SK-N-SH (cell line): ENCODE data around the gene SRPK1. TPM values are rescaled to one million over a fixed set of nuclear protein-coding genes. Genes with fewer than 3 reads are reported as not detected.

Experiments used
- CTCF ChIA-PET: fragments of 300-600, 350-600 bp; formaldehyde crosslinking; extraction: SDS; loops from one replicate; lab custom pipeline; 2021; lab: Yijun Ruan, JAX
- POLR2A ChIA-PET: fragments of 350-600 bp; sonication (Branson Sonifier 250); formaldehyde crosslinking; extraction: SDS; loops from one replicate; lab custom pipeline; 2020; ENCODE audit warnings: antibody characterized with exemption, inconsistent platforms; lab: Yijun Ruan, JAX
- DNase-seq: peaks from one replicate; pipeline ENCODE4 v3.0.0; 2012
- H2AFZ ChIP-seq: fragments of 200-600 bp; sonication (generic); 2 replicates; pipeline ENCODE4 v1.8.1; 2016; ENCODE audit warnings: antibody characterized with exemption, mild to moderate bottlenecking, low read depth
- H3F3A ChIP-seq: fragments of 200-600 bp; sonication (generic); replicated peaks from 2 replicates; pipeline ENCODE3; 2016; ENCODE audit warnings: antibody characterized with exemption, mild to moderate bottlenecking; ENCODE audit not compliant: insufficient read depth
- H3K27ac ChIP-seq, 2 experiments: fragments of 200-500 bp in 1 of 2; fragments of 200-600 bp in 1 of 2; sonication (Bioruptor generic) in 1 of 2; sonication (generic), shearing (Covaris generic) in 1 of 2; 2 replicates each; pipeline versions ENCODE4 v1.5.1 to v1.6.1; 2014 to 2016; ENCODE audit warnings: low read depth in 2 of 2, inconsistent platforms in 1 of 2, low read length in 1 of 2, mild to moderate bottlenecking in 1 of 2, mixed read lengths in 1 of 2
- H3K27me3 ChIP-seq: fragments of 200-600 bp; sonication (generic), shearing (Covaris generic); 2 replicates; pipeline ENCODE4 v1.6.1; 2016; ENCODE audit warnings: mixed run types; ENCODE audit not compliant: insufficient read depth
- H3K36me3 ChIP-seq, 2 experiments: fragments of 200-500 bp in 1 of 2; fragments of 200-600 bp in 1 of 2; sonication (Bioruptor generic) in 1 of 2; sonication (generic) in 1 of 2; replicated peaks in 1 of 2; 2 replicates each; pipeline versions ENCODE3 to v1.5.1; 2014 to 2016; ENCODE audit warnings: low read length in 1 of 2, mild to moderate bottlenecking in 1 of 2; ENCODE audit not compliant: insufficient read depth in 2 of 2, control insufficient read depth in 1 of 2
- H3K4me1 ChIP-seq, 2 experiments: fragments of 200-500 bp in 1 of 2; fragments of 200-600 bp in 1 of 2; sonication (Bioruptor generic) in 1 of 2; sonication (generic), shearing (Covaris generic) in 1 of 2; 2 replicates each; pipeline versions ENCODE4 v1.5.1 to v1.6.1; 2014 to 2016; ENCODE audit warnings: low read depth in 1 of 2, low read length in 1 of 2, mixed run types in 1 of 2; ENCODE audit not compliant: insufficient read depth in 2 of 2, control insufficient read depth in 1 of 2
- H3K4me2 ChIP-seq: fragments of 200-600 bp; sonication (generic), shearing (Covaris generic); 2 replicates; pipeline ENCODE4 v1.6.1; 2017; ENCODE audit warnings: mixed run types
- H3K4me3 ChIP-seq, 2 experiments: fragments of 200-500 bp in 1 of 2; fragments of 200-600 bp in 1 of 2; sonication (Bioruptor generic) in 1 of 2; sonication (generic), shearing (Covaris generic) in 1 of 2; 2 replicates each; pipeline versions ENCODE4 v1.5.1 to v1.8.1; 2014 to 2016; ENCODE audit warnings: low read depth in 2 of 2, inconsistent platforms in 1 of 2, low read length in 1 of 2, mild to moderate bottlenecking in 1 of 2, mixed read lengths in 1 of 2, moderate library complexity in 1 of 2
- H3K79me2 ChIP-seq: fragments of 200-600 bp; sonication (generic); 2 replicates; pipeline ENCODE4 v1.8.1; 2017; ENCODE audit warnings: mild to moderate bottlenecking; ENCODE audit not compliant: insufficient read depth
- H3K9ac ChIP-seq: fragments of 200-600 bp; sonication (generic); 2 replicates; pipeline ENCODE4 v1.6.1; 2017; ENCODE audit warnings: mixed run types
- H3K9me2 ChIP-seq: fragments of 200-600 bp; sonication (generic); 2 replicates; pipeline ENCODE4 v1.6.1; 2017; ENCODE audit warnings: mixed run types
- H3K9me3 ChIP-seq: fragments of 200-600 bp; sonication (generic); 2 replicates; pipeline ENCODE4 v1.6.1; 2017; ENCODE audit warnings: mixed run types, mild to moderate bottlenecking, moderate library complexity
- H4K20me1 ChIP-seq: fragments of 200-600 bp; sonication (generic); 2 replicates; pipeline ENCODE4 v1.6.1; 2017; ENCODE audit warnings: mild to moderate bottlenecking, mixed run types; ENCODE audit not compliant: insufficient read depth
- ELF1 ChIP-seq: IDR thresholded peaks from 2 replicates; pipeline ENCODE4 v1.4.0; 2012
- EZH2phosphoT487 ChIP-seq: fragments of 200-600 bp; sonication (generic); IDR thresholded peaks from 2 replicates; pipeline ENCODE4 v1.6.1; 2017; ENCODE audit warnings: low read depth, mixed run types, mild to moderate bottlenecking, antibody characterized with exemption, moderate library complexity, borderline replicate concordance
- FOXJ3 ChIP-seq: sonication (generic); formaldehyde crosslinking; IDR thresholded peaks from 2 replicates; pipeline ENCODE4 v1.5.1; 2020; ENCODE audit warnings: mild to moderate bottlenecking, missing genetic modification reagents
- GABPA ChIP-seq: IDR thresholded peaks from 2 replicates; pipeline ENCODE4 v1.4.0; 2012; ENCODE audit warnings: low read depth, mild to moderate bottlenecking
- GATA2 ChIP-seq: sonication (generic); formaldehyde crosslinking; IDR thresholded peaks from 2 replicates; pipeline ENCODE4 v1.5.0; 2020; ENCODE audit warnings: mild to moderate bottlenecking, missing genetic modification reagents
- IRF3 ChIP-seq: fragments of 150-350 bp; IDR thresholded peaks from 2 replicates; pipeline ENCODE4 v1.6.1; 2016; ENCODE audit warnings: mild to moderate bottlenecking, low read depth, low read length
- NFIC ChIP-seq: IDR thresholded peaks from 2 replicates; pipeline ENCODE4 v1.4.0; 2012; ENCODE audit warnings: borderline replicate concordance
- NRF1 ChIP-seq: IDR thresholded peaks from 2 replicates; pipeline ENCODE4 v1.6.1; 2012; ENCODE audit warnings: low read depth, mild to moderate bottlenecking, low read length
- RCOR1 ChIP-seq: fragments of 150-350 bp; IDR thresholded peaks from 2 replicates; pipeline ENCODE4 v1.6.1; 2017; ENCODE audit warnings: antibody characterized with exemption, low read length
- REST ChIP-seq: IDR thresholded peaks from 2 replicates; pipeline ENCODE4 v1.6.1; 2012; ENCODE audit warnings: mild to moderate bottlenecking, low read depth, low read length, moderate library complexity
- RFX5 ChIP-seq: IDR thresholded peaks from 2 replicates; pipeline ENCODE4 v1.6.1; 2012; ENCODE audit warnings: mild to moderate bottlenecking, improper control_type of control experiment, low read length
- TAF1 ChIP-seq: IDR thresholded peaks from 2 replicates; pipeline ENCODE4 v1.6.1; 2012; ENCODE audit warnings: low read depth, mild to moderate bottlenecking, low read length, moderate library complexity, borderline replicate concordance
- USF2 ChIP-seq: fragments of 150-350 bp; IDR thresholded peaks from 2 replicates; pipeline ENCODE4 v1.6.1; 2017; ENCODE audit warnings: antibody characterized with exemption, low read length, low read depth, borderline replicate concordance
- WGBS: methylation state at CpG from one replicate; pipeline ENCODE4 v1.1.6; 2017; ENCODE audit warnings: low lambda C conversion rate; 5-methylcytosine and 5-hydroxymethylcytosine counted together
- polyA plus RNA-seq, 3 experiments: library from polyadenylated mRNA; depleted of rRNA; stranded (reverse); fragments of >200 nt; gene quantifications; 2 replicates each; pipeline ENCODE4 v1.2.3, GENCODE V29; 2012
- TF ChIP-seq, protein P1 (sequence below): IDR thresholded peaks from 2 replicates; pipeline ENCODE4; 2012

SRPK1 gene
- polyA plus RNA-seq, 1 of the 3 experiments (the other 2 are of a cell fraction) = 10.6 TPM

GRCh38 chr6:35796236-35796635, 124.7 kb downstream of the SRPK1 start (continued):
- TF ChIP-seq FOXJ3 (CRISPR knock-in tag) (no peak), EZH2phosphoT487 (no peak)

DNA sequence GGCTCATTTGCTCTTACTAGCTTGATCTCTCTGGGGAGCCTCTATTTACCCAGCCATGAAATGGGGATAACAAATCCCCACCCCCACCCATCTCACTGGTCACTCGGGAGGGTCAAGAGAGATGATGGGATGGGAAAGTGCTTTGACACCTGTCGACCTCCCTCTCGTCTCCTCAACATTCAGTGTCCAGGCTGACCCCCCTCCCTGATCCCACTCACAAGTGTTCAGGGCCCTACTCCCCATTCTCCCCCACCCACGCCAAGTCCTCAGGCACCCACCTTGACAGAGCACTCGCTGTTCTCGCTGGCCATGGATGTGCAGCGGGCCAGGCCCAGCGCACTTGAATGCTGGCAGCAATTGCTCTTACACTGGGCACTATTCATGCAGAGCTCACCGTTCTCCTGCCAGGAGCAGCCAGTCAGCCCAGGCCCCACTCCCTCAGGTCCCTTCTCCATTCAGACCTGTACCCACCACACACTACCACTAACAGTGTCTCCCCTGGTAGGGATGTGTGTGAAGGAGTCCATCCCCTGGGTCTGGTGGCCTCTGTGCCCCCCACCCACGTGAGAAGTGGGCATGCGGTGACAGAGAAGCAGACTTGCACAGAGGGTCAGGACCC, 125.3 kb downstream of the SRPK1 start:
- Histone ChIP-seq H3K4me1 (no peaks in the 10 kb centered on the region), H3K4me2 (no peak overlapping the region), H3K27me3 (peaks cover 3% of the 10 kb centered on the region), H3K9me2 (no peaks in the 10 kb centered on the region), H2AFZ (no peak overlapping the region)
- 62% methylated on average over 10 of the region's 11 CpGs for WGBS
- CTCF ChIA-PET = interaction anchor here (1.7 kb wide), 1 partner anchor 8 kb away, joined by 6 read pairs; no protein-coding TSS in a partner anchor
- TF ChIP-seq RFX5 = no peak
- TF ChIP-seq REST = no peak
- TF ChIP-seq USF2 = no peak
- TF ChIP-seq NFIC = no peak
- no peak for TF ChIP-seq GATA2 (CRISPR knock-in tag)
- TF ChIP-seq, protein P1, sequence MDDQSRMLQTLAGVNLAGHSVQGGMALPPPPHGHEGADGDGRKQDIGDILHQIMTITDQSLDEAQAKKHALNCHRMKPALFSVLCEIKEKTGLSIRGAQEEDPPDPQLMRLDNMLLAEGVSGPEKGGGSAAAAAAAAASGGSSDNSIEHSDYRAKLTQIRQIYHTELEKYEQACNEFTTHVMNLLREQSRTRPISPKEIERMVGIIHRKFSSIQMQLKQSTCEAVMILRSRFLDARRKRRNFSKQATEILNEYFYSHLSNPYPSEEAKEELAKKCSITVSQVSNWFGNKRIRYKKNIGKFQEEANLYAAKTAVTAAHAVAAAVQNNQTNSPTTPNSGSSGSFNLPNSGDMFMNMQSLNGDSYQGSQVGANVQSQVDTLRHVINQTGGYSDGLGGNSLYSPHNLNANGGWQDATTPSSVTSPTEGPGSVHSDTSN = no peak
- TF ChIP-seq RCOR1 = no peak
- no peak for TF ChIP-seq IRF3
- no peak for TF ChIP-seq GABPA
- no peak for TF ChIP-seq TAF1
- no peak for TF ChIP-seq NRF1
- TF ChIP-seq ELF1 = no peak
- TF ChIP-seq EZH2phosphoT487 = no peak
- TF ChIP-seq, all 33 proteins: peak for 0
- Histone ChIP-seq H3F3A (no peaks in the 10 kb centered on the region), H4K20me1 (no peaks in the 10 kb centered on the region), H3K36me3 (no peaks in the 10 kb centered on the region), H3K4me3 (no peak overlapping the region), H3K9ac (no peak overlapping the region), H3K79me2 (no peaks in the 10 kb centered on the region), H3K27ac (no peak overlapping the region), H3K9me3 (no peaks in the 10 kb centered on the region)
- no peak for DNase-seq
- POLR2A ChIA-PET = no interaction called here
